NCI-H2171 (cell line): ENCODE data around the gene ARL5C.

Experiments
- DNase-seq: peaks from one replicate; lab custom pipeline; 2025; lab: John Stamatoyannopoulos, UW

ARL5C gene, protein sequence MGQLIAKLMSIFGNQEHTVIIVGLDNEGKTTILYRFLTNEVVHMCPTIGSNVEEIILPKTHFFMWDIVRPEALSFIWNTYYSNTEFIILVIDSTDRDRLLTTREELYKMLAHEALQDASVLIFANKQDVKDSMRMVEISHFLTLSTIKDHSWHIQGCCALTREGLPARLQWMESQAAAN

DNA sequence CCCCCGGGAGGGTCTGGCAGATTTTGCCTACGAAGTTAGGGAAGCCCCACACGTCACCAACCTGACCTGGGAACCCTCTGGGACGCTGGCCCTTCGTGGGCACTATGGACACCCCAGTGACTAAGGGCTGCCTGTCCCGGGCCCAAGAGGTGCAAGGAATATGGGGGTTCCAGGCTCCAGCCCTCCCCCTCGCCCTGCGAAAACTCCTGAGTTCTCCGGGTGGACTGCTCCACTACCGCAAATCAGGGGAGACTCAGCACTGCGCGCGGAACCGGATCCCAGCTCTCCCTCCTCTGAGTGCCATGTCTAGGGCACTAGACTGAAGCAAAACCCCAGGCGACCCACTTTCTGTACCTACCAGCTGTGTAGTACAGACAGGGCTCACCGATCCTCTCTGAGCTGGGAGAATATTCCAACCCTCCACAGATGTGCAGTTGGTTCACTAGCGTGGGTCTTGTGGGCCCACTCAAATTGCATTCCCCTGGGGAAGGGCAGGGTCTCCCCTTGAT is at the start of gene ARL5C:
ARL5C (minus strand) TSS at position 321 of the 509 bp plus-strand sequence. CDS start 401 bp downstream, outside the sequence.
- no peak for DNase-seq

DNA sequence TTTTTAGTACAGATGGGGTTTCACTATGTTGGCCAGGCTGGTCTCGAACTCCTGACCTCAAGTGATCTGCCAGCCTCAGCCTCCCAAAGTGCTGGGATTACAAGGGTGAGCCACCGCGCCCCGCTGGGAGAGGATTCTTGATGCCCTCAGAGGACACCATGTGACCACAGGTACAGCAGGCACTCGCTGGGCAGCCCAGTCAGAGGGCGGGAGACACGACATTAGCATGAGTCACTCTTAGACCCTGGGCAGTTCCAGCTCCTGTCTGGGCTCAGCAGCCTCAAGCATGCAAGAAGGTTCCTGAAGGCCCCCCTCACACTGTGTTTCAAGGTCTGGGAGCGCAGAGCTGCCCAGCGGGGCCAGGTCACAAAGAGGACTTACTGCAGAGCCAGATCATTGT is 47.9 kb upstream of the ARL5C start:
- no peak for DNase-seq

DNA sequence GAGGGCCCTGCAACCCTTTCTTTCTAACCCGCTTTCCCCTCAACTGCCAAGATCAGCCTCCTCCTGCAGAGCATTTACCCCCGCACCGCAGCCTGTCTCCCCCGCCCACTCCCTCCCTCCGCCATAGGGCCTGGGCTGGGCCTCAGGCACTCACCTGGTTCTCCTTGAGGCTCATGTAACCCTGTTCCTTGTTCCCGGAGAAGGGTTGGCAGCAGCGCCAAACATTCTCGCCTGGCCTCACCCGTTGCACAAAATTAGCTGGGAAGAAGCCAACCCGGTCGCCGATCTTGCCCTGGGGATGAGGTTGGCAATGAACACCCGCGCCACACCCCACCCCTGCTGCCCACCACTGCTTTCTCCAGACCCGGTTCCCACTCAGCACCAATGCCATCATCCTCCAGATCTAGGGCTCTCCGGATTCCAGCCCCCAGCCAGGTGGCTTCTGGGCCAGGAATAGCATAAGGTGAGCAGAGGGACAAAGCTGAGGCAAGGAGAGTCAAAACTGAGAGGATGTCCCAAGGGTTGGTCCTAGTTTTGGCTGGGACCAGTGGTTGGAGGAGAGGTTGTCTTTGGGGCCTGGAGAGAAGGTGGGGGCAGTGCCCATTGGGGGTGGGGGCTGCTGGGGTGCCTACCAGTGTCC is 47.0 kb upstream of the ARL5C start:
- DNase-seq, result peak; percentile 37

DNA sequence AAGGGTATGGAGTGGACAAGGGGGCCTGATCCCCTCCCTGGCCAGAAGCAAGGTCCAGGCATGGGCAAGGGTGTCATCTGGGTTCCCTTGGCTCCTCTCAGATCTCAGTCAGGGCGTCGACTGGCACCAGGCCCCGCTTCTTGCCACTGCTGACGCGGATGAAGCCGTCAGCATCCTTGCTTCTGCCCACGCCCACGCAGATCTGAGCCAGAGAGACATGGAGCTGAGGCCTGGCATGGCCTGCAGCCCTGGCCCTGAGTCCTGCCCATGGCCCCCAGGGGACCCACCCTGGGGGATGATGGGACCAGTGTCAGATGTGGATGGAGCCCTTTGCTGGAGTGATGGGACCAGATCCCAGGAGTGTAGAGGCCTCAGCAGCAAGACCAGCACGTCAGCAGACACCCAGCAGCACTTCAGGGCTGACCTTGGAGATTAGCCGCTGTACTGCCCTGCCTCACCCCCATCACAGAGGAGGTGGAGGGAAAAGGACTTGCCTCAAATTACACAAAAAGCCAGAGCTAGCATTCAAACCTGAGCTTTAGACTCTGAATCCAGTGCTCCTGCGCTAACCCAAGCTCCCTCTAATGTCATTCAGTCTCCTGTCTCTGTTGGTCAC is 46.3 kb upstream of the ARL5C start:
- no peak for DNase-seq

DNA sequence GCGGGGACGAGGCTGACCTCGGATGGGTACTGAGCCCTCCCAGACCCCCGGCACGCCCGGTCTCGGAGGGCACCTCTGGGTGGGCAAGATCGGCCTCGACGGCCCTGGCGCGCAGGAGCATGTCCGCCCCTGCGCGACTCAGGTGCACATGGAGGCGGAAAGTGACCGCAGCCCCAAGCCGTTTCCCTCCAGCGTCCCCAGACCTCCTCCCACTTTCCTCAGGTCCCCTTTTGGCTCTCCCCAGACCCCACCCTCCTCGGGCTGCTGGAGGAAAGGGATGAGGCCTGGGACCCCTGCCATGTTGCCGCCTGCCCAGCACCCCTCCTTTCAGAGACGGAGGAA is 44.1 kb upstream of the ARL5C start:
- no peak for DNase-seq

DNA sequence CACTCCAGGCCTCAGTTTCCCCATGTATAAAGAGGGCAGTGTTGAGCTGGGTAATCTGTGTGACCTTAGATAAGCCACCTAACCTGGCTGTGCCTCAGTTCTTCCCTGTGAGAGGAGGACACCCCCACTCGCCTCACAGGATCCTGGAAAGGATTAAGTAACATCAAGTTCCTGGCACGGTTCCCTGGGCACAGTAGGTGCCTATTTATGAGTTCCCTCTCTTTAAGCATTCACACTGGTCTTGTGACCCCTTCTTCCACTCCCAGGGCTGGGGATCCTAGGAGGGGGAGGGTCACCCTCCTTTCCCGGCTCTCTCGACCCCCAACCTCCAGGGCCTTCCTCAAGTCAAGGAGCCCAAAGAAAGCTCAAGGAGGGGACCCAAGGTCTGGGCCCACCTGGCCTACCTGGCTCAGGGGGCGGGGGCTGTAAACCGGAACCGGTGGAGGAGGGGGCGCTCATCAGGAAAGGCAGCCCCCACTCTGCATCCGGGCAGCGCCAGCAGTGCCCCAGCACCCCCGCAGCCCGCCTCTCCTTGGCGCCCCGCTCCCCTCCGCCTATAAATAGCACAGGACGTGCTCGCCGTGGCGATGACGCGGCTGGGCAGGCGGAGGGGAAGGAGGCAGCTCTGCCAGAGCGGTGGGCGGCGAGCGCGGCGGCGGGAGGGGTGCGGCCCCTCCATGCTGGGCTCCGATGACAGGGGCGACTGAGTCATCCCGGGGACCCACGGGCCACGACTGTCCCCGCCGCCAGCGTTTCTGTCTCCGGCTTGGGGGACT is 43.5 kb upstream of the ARL5C start:
- DNase-seq, result peak; percentile 48

DNA sequence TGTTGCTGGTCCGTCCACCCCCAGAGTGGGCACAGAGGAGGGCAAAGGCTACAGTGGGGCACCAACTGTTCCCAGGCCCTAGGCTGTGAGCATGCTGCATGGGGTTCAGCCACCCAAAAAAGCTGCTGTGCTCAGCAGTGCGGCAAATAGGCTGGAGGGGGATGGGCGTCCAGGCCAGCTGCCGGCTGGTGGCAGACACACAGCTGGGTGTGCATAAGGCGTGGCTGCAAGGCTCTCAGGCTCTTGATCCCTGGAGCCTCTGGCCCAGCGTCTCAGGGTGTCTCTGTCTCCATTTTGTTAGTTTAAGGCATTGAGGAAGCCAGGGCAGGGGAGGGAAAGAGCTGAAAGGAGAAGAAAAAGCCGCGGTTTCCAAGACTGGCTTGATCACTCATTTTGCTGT is 42.9 kb upstream of the ARL5C start:
- peak; percentile 90 for DNase-seq

DNA sequence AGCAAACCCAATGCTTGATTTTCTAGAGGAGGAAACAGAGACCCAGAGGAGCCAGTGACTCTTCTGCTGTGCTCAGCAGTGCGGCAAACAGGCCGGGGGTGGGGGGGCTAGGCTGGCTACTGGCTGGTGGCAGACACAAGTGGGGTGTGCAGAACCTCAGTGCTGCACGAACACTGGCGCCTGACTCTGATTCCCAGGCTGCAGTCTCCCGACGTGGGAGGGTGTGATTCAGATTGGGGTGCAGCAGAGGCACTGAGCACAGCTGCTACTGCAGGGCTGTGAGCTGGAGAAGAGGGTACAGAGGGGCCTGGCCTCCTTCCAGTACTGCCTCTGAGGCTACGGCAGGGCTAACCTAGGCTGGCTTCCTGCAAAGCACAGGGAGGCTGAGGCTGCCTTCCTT is 42.2 kb upstream of the ARL5C start:
- DNase-seq, result peak; percentile 37

DNA sequence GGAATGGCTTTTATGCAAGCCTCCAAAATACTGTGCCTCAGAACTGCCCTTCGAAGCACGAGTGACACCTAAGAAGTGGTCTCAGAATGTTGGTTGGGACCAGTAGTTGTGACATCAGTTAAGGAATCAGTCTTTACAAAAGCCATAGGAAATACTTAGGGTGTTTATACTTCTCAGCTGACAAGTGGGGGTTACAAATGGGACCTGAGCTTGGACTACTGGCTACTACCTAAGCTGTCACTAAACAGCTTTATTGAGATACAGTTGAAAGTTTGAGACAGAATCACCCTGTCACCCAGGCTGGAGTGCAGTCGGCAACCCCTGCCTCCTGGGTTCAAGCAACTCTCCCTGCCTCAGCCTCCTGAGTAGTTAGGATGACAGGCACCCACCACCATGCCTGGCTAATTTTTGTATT is 39.2 kb upstream of the ARL5C start:
- no peak for DNase-seq

DNA sequence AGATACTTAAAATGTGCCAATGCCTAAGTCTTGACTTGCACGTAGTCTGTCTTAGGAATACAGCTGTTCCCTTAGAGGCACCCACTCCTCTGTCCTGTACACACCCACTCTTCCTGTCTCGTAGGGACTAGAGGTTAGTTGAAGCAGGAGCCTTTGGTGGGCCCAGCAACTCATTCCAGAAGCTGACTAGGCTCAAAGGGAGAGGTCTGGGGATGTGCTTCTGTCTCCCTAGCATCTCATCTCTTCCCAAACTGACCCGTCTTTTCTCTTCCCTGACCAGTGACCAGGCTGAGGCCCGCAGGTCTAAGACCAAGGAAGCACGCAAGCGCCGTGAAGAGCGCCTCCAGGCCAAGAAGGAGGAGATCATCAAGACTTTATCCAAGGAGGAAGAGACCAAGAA is 38.3 kb upstream of the ARL5C start:
- DNase-seq, result no peak

DNA sequence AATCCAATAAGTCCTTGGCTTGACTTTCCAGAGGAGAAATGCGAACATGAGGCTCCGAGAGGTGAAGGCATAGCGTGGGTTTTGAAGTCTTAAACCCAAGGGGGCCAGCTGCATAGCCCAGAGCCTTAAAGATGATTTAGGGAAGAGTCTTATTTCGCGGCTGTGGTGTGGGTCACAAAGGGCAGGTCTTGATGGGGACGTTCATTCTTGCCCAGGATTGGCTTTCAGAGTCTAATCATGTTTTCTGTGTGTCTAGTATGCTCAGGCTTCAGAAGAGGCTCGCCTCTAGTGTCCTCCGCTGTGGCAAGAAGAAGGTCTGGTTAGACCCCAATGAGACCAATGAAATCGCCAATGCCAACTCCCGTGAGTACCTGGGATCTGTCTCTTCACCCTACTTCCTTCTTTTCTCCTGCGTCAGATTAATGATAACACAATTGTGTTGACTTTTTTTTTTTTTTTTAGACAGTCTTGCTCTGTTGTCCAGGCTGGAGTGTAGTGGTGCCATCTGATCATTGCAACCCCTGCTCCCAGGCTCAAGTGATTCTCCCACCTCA is 35.1 kb upstream of the ARL5C start:
- DNase-seq, result no peak

DNA sequence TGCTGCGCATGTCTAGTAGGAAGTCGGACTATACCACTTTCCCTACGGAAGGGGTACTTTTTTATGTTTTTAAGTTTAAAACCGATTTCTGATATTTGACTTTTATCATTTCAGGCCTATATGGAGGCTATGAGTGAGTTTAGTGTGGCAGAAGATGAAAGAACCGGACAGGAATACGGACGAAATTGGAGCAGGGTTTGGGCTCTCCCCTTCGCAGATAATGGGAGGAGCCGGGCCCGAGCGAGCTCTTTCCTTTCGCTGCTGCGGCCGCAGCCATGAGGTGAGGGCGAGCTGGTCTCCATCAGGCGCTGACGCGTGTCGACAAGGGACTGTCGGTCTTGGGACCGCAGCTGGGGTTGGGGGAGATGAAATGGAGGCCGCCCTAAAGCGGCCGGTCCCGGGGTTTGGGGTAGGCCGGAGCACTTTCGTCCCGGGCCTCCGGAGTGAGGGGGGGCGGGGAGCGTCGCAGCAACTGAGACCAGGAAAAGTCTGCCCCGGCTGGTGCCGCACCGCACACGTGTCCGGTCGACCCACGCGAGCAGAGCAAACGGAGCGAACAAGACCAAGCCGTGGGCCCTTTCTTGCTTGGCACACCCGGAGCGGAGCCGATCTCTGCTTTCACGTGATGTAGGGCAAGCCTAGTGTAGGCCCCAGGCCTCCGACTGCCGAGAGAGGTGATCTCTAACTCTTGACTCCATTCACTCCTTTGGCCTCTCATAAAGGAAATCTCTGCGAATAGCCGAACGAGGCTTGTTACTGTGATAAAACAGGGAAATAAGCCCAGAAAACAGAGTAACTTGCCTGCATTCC is 34.3 kb upstream of the ARL5C start, which contains the start of gene RPL19:
RPL19 (plus strand) TSS at position 214 of the 810 bp plus-strand sequence; CDS start at position 276, 62 bp downstream.
- no peak for DNase-seq

DNA sequence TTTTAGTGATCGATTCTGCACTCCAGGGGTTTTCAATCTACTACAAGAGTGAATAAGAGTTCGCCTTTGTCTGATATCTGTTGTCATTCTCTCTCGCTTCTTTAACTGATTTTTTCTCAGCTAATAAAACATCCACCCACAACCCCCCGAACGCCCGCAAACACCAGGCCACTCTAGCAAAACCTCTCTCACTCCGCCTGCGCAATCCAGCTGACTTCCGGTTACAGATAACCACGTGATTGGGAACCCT is 33.8 kb upstream of the ARL5C start:
- peak; percentile 94 for DNase-seq

DNA sequence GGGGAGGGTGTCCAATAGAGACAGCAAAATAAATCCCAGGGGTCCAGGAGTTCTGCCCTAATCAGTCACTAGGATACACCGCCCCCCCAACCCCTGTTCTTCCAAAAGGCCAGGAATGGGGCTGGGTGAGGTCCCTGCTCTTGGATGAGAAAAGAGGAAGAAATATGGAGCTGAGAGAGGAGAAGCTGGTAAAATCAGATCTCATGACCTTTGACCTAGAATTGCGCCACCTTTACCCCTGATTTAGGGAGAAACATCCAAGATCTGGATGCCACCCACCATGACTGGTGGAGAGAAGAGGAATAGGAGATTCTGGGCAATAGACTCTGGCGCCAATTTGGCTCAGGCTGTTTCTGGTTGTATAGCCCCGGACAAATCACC is 32.2 kb upstream of the ARL5C start:
- no peak for DNase-seq

DNA sequence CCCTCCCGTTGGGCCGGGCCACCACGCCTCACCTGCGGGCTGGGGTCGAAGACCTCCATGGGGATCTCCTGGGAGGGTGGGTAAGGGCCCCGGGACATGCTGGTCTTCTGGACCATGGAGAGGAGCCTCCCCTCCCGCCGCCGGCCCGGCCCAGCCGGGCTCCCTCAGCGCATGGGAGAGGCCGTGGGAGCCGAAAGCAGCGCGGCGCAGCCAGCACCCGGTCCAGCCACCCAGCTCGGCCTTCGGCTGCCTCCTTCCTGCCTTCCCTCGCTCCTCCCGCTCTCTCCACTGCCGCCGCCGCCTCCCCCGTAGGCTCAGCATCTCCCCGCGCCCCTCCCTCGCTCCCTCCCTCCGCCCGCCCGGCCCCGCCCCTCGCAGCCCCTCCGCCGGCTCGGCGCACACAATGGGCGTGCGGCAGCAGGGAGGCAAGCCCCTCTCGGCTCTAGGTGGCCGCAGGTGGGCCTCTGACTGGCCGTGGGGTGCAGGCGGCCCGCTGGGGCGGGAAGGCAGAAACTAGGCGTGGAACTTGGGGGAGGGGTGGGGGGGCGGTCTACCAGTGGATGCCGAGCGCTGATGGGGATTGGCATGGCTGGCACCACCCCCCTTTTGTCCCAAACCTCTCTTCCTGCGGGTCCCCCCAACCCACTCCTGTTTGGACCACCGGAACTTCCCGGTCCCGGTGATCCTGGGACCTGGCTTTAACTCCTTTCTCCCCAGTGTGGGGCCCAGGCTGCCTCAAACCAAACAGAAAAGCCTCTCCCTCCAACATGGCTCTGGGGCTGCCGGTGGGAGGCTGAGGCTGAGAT is 31.6 kb upstream of the ARL5C start, which contains the start of gene CACNB1:
CACNB1 (minus strand) TSS at position 290 of the 806 bp plus-strand sequence; CDS start at position 116, 174 bp downstream.
- DNase-seq, result peak; percentile 80

DNA sequence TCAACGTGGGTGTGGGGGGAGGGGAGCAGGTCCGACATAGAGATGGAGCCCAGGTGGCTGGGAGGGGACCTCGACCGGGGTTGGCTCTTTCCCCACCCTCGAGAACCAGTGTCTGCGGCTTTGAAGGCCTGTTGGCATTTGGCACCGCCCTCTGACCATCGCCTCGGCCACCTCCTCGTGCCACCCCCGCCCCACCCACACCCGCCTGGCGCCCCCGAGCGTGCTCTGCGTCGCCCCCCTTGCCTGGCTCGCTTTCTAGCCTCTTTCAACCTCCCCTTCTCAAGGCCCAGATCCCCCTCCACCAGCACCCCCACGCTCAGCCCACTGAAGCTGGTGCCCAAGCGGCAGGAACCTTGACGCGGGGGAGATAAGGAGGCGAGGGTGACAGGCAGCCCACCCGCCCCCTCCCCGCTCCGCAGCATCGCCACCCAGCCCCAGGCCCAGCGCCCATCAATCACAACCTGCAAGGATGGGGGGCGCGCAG is 30.9 kb upstream of the ARL5C start:
- no peak for DNase-seq

DNA sequence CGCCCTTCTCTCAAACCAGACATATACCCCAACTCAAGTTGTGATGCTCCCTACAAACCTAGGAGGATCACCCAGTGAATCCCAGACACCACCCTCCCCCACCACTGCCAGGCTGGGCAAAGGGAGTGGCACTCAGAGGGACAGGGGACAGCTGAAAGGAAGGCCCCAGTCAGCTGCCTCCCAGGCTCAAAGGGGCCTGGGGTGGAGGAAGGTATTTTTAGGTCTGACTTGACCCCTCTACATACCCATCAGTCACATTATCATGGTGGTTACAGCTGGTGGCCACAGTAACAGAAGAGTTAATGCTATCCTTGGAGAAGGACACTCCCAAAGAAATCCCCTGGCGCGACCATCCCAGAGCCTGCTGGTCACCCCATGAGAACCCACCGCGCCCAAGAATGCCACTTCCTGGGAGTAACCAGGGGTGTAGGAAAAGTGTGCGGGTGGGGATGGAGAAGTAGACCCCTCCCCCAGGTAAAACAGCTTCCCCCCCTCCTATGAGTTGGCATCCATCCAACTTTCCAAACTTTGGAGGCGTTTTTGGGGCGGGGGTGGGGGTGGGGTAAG is 30.4 kb upstream of the ARL5C start:
- no peak for DNase-seq

DNA sequence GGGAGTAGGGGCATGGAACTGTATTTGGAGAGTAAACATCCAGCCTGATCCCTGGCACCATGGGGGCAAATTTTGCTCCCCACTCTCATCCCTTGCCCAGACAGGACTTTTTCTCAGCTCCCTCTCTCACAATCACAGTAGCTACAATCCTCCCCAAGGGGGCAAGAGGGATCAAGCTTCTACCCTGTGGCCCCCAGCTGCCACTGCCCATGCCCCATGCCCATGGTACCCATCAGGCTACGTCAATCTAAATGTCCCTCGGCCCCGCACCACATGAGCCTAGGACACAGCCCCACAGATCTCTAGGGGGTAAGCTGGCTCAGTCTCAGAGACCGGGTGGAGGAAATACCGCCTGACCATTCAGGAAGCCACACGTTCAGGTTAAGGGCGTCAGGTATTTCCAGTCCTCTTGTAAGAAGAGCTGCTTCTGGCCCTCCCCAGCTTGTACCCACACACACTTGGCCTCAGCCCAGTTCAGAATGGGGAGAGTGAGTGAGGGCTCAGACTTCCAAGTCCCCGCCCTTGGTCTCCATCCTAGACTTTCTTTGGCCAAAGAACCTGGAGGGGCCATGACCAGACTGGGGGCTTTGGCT is 29.7 kb upstream of the ARL5C start:
- no peak for DNase-seq

DNA sequence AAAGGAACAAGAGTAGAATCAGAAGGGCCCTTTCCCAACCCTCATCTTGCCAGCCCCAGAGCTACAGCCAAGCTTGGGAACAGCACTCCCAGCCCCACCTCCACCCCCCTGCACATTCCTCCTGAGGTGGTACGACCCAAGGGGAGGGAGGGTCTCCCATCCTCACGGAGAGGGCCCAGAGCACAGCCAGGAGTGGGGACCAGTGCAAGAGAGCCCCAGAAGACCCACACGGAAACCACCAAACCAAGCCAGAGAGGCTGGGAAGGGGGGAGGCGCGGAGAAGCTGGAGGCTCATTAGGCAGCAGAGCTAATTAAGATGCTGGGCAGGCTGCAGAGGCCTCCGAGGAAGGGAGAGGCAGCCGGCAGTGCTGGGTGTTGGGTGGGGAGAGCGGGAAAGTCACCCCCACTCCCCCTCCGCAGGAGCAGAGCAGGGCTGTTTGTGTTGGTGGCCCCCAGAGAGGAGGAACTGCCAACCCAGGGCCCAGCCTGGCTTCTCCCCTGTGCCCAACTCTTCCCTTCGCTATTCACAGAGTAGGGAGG is 29.1 kb upstream of the ARL5C start:
- no peak for DNase-seq
